GM12801 (cell line): ENCODE results near the gene DNAJC10.

Experiments used
- TF ChIP-seq, protein P1 (sequence below): IDR thresholded peaks from one replicate; pipeline ENCODE4 v1.5.1; 2011; ENCODE audit warnings: control low read depth; ENCODE audit not compliant: insufficient read length; ENCODE audit errors: extremely low read depth

The DNAJC10 gene

DNA sequence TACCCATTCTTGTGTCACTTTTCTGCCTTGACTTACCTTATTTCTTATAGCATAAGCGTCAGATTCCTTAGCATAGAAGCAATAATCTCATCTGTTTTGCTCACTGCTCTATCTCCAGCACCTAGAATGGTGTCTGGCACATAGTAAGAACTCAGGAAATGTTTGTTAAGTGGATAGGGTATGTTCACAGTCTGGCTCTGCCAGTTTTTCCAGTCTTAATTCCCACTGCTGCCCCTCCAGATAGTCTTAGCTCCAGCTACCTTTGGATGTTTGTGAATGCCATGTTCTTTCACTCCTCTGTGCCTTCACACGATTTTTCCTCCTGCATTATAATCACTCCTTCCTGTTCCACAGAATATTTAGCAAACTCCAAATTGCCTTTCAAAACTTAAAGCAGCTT, 29.0 kb downstream of the DNAJC10 start:
- TF ChIP-seq, protein P1, sequence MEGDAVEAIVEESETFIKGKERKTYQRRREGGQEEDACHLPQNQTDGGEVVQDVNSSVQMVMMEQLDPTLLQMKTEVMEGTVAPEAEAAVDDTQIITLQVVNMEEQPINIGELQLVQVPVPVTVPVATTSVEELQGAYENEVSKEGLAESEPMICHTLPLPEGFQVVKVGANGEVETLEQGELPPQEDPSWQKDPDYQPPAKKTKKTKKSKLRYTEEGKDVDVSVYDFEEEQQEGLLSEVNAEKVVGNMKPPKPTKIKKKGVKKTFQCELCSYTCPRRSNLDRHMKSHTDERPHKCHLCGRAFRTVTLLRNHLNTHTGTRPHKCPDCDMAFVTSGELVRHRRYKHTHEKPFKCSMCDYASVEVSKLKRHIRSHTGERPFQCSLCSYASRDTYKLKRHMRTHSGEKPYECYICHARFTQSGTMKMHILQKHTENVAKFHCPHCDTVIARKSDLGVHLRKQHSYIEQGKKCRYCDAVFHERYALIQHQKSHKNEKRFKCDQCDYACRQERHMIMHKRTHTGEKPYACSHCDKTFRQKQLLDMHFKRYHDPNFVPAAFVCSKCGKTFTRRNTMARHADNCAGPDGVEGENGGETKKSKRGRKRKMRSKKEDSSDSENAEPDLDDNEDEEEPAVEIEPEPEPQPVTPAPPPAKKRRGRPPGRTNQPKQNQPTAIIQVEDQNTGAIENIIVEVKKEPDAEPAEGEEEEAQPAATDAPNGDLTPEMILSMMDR, result no peak

DNA sequence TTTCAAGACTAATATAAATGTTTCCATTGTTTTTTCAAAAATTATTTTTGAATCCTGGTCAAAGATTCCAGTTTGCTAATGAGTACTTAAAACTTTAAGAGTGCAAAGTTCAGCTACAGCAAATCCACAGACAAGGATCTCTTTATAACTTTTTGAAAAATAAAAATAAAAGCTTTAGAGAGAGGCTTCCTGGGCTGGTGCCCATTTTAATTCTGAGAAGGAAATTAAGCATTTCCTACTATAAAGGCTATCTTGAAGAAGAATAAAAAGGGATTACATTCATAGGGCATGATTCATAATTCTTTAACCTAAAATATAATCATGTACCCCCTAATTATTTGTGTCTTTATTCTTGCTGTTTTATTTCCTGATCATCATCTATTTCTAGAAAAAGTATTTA, 38.2 kb downstream of the DNAJC10 start:
- TF ChIP-seq, protein P1, result no peak

DNA sequence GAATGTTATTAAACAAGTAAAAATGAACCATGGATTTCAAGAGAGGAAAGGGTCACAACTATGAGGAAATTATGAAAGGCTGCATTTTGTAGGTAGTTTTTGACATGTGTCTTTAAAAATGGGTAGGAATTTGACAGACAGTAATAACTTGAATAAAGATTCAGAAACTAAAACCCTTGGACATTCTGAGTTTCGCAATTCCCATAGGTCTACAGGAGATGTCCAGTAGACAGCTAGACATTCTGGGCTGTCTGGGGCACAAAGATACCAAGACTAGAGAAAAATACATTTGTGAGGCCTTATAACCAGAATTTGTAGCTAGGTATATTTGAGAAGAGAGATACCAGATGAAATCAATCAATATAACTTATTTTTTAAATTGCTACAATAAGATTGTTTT, 42.3 kb downstream of the DNAJC10 start:
- TF ChIP-seq, protein P1, result no peak

DNA sequence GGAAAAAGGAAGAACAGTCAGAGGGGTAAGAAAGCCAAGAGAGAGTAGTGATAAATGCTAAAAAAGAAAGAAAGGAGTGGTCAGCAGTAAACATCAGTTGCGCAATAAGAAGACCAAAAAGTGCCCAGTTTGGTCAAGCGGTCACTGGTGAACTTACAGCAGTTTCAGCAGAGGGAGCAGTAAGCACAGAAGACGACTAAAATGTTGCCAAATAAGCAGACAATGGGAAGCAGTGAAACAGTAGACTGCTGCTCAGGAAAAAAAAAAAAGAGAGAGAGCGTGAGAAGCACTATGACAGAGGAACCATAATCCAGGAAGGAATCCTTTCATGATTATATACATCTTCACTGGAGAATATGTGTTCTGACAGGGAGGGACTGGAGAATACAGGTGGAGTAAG, 45.8 kb downstream of the DNAJC10 start:
- TF ChIP-seq, protein P1, result no peak

DNA sequence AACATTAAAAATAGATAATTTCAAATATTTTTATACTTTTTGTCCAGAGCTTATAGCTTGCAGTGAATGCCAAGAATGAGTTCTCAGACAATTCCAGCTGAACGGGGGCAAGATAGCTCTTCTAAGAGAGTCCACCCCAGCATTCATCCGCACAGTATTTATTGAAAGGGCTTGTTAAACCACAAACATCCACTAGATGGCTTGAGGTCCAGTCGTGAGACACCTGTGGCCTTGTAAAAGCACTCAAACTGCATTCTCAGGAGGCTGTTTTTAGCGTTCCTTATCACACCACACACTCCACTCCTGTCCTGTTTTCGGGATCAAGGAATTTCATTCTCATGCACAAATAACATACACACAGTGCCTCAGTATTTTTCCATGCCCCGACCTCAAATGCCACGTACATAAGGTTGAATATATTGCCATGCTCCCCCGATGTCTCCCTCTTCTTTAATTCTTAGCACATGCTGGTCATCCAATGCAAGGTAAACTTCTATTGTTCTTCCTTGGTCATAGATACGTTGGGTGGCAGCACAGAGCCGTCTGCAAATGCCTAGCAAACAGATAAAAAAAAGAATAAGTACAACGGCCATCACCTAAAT, 47.4 kb downstream of the DNAJC10 start:
- TF ChIP-seq, protein P1, result no peak

DNA sequence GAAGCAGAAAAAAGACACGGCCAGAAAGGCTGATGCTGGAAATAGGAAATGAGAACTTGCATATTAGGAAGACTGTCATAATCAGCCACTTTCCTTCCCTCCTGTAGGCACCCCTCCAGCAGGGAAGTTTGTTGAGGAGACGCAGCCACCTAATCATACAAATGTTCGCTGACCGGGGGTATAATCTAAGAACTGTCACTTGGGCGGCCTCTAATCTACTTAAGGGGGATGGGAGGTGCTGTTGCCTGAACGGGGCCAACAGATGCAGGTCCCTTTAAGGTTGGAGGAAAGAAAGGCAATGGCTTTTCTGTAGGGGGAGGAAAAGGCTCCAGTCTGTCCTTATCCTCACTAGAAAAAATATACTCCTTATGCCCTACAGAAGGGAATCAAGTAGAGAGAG, 50.6 kb downstream of the DNAJC10 start:
- TF ChIP-seq, protein P1, result no peak

DNA sequence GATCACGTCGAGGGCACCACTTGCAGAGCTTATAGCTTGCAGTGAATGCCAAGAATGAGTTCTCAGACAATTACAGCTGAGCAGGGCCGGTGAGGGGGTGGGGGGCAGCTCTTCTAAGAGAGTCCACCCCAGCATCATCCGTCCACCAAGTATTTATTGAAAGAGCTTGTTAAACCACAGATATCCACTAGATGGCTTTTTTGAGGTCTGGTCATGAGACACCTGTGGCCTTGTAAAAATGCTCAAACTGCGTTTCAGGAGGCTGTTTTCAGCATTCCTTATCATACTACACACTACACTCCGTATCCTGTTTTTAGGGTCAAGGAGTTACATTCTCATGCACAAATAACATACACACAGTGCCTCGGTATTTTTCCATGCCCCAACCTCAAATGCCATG, 51.5 kb downstream of the DNAJC10 start:
- TF ChIP-seq, protein P1, result no peak
